Tibial nerve (tissue), 4 donors: ENCODE results near the gene CDKN1B.

Experiments
- CTCF ChIP-seq, 5 experiments: fragments of 200-600 bp in 3 of 5; fragments of 450-650 bp in 2 of 5; sonication (generic) in 3 of 5; IDR thresholded peaks; one replicate each; pipeline ENCODE4 v1.5.1; 2016 to 2019; ENCODE audit warnings: antibody characterized with exemption in 5 of 5, mild to moderate bottlenecking in 3 of 5, moderate library complexity in 2 of 5
- EP300 ChIP-seq, 2 donors: sonication (generic); formaldehyde crosslinking; IDR thresholded peaks; one replicate each; pipeline ENCODE4 v1.6.1; 2017; ENCODE audit warnings: antibody characterized with exemption in 2 of 2, mild to moderate bottlenecking in 1 of 2

- TF ChIP-seq EP300 (IDR thresholded peaks at IDR 0.05) (no peak), CTCF (IDR thresholded peaks at IDR 0.05) (no peak)
Observed at GRCh38 chr12:12684375-12685106, 32.6 kb upstream of the CDKN1B start.
